Parathyroid adenoma (tissue), 2 donors: ENCODE measurements around the gene S100PBP.

Experiments used
- H2AFZ ChIP-seq: fragments of 300-600 bp; sonication (generic); one replicate; pipeline ENCODE4 v1.7.0; 2017; ENCODE audit warnings: antibody characterized with exemption, mild to moderate bottlenecking
- H3K27ac ChIP-seq: fragments of 300-600 bp; sonication (generic); one replicate; pipeline ENCODE4 v1.7.0; 2017
- H3K27me3 ChIP-seq: fragments of 300-600 bp; sonication (generic); one replicate; pipeline ENCODE4 v1.7.0; 2017; ENCODE audit warnings: low read length; ENCODE audit not compliant: control insufficient read depth, insufficient read depth
- H3K36me3 ChIP-seq: fragments of 300-600 bp; sonication (generic); one replicate; pipeline ENCODE4 v1.7.0; 2017; ENCODE audit warnings: low read length; ENCODE audit not compliant: control insufficient read depth, insufficient read depth
- H3K4me1 ChIP-seq: fragments of 300-600 bp; sonication (generic); one replicate; pipeline ENCODE4 v1.7.0; 2017; ENCODE audit warnings: control low read depth
- H3K4me2 ChIP-seq: fragments of 300-600 bp; sonication (generic); one replicate; pipeline ENCODE4 v1.7.0; 2017; ENCODE audit warnings: low read length
- H3K4me3 ChIP-seq: fragments of 300-600 bp; sonication (generic); one replicate; pipeline ENCODE4 v1.7.0; 2017; ENCODE audit warnings: low read depth, low read length
- H3K79me2 ChIP-seq: fragments of 300-600 bp; sonication (generic); one replicate; pipeline ENCODE4 v1.7.0; 2017; ENCODE audit warnings: control low read depth
- H3K9ac ChIP-seq: fragments of 300-600 bp; sonication (generic); one replicate; pipeline ENCODE4 v1.7.0; 2017; ENCODE audit warnings: mild to moderate bottlenecking
- H3K9me3 ChIP-seq: fragments of 300-600 bp; sonication (generic); one replicate; pipeline ENCODE4 v1.7.0; 2017; ENCODE audit warnings: low read length; ENCODE audit not compliant: control insufficient read depth
- TF ChIP-seq, protein P1 (sequence below): fragments of 300-600 bp; sonication (generic); IDR thresholded peaks from one replicate; pipeline ENCODE4 v1.7.0; 2017; ENCODE audit warnings: antibody characterized with exemption, mild to moderate bottlenecking
- donor health status: primary hyperparathyroidism.

S100PBP gene

DNA sequence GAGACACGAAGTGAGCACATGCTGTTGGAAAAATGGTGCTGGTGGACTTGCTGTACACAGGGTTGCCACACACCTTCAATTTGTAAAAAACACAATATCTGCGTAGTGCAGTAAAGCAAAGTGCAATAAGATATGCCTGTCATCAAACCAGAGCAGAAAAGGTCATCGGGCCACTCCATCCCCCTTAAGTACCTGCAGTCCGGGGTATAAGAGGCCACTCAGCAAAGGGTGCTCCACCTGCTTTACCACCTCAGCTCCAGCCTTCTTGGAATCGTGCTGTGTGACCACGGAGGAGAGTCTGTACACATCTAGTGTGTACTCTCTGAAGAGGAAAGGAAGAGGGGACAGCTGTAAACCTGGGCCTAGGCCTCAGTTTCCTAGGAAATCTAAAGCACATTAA lies 11.2 kb upstream of the S100PBP start:
- H3K36me3 ChIP-seq = no peaks in the 10 kb centered on the region
- no peak overlapping the region for H3K4me2 ChIP-seq

DNA sequence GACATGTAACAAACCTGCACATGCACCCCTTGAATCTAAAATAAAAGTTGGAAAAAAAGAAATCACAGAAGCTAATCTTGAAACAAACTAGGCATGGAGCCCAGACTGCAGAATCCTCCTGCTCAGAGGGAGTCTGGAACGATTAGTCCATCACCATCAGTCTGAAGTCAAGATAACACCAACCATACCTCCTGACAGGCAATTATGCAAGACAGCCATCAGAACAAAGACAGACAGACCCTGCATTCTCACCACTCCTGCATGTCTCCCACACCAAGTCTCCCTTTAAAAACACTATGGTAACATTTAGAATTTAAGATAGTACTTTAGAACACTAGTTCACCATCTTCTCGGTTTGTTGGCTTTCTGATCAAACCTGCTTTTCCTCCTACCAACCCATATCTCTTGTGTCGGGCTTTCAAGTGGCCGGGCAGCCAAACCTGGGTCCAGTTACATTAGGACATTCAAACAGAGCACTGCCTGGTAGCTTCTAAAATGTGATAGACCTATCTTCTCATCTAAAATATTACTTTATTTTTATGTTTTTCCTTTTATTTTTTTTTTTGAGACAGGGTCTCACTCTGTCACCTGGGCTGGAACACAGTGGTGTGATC lies 10.4 kb upstream of the S100PBP start:
- Histone ChIP-seq H2AFZ (no peak overlapping the region), H3K27me3 (no peaks in the 10 kb centered on the region), H3K79me2 (no peaks in the 10 kb centered on the region), H3K27ac (no peak overlapping the region), H3K4me3 (no peak overlapping the region), H3K4me2 (no peak overlapping the region), H3K36me3 (no peaks in the 10 kb centered on the region), H3K9ac (no peak overlapping the region), H3K9me3 (no peaks in the 10 kb centered on the region), H3K4me1 (no peaks in the 10 kb centered on the region)
- TF ChIP-seq, protein P1, sequence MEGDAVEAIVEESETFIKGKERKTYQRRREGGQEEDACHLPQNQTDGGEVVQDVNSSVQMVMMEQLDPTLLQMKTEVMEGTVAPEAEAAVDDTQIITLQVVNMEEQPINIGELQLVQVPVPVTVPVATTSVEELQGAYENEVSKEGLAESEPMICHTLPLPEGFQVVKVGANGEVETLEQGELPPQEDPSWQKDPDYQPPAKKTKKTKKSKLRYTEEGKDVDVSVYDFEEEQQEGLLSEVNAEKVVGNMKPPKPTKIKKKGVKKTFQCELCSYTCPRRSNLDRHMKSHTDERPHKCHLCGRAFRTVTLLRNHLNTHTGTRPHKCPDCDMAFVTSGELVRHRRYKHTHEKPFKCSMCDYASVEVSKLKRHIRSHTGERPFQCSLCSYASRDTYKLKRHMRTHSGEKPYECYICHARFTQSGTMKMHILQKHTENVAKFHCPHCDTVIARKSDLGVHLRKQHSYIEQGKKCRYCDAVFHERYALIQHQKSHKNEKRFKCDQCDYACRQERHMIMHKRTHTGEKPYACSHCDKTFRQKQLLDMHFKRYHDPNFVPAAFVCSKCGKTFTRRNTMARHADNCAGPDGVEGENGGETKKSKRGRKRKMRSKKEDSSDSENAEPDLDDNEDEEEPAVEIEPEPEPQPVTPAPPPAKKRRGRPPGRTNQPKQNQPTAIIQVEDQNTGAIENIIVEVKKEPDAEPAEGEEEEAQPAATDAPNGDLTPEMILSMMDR = no peak

More for the DNA sequence above, 11.2 kb upstream of the S100PBP start:
- Histone ChIP-seq H3K9me3 (no peaks in the 10 kb centered on the region), H3K9ac (no peak overlapping the region), H3K4me1 (no peaks in the 10 kb centered on the region), H3K27me3 (no peaks in the 10 kb centered on the region), H3K79me2 (no peaks in the 10 kb centered on the region), H2AFZ (no peak overlapping the region), H3K27ac (no peak overlapping the region), H3K4me3 (no peak overlapping the region)
- TF ChIP-seq, protein P1 = no peak

DNA sequence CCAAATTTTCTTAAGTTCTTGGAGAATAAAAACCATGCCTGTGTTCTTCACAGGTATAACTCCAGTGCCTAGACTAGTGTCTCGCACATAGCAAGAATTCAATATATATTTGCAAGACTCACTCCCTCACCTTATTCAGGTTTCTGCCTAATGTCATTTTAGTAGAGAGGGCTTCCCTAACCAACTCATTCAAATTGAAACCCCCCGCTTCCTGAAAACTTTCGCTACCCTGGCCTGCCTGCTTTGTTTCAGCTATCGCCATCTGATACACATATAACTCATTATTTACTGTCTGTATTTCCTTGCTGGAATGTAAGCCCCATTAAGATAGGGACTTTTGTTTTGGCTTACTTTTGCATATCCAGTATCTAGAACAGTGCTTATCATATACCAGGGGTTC lies 8.9 kb upstream of the S100PBP start:
- TF ChIP-seq, protein P1 = no peak
- no peak overlapping the region for H3K27ac ChIP-seq
- H3K79me2 ChIP-seq = no peaks in the 10 kb centered on the region
- no peak overlapping the region for H3K4me3 ChIP-seq
- no peak overlapping the region for H3K4me2 ChIP-seq
- H3K9ac ChIP-seq = no peak overlapping the region
- no peaks in the 10 kb centered on the region for H3K27me3 ChIP-seq
- H3K4me1 ChIP-seq = no peaks in the 10 kb centered on the region
- no peaks in the 10 kb centered on the region for H3K9me3 ChIP-seq
- H3K36me3 ChIP-seq = no peaks in the 10 kb centered on the region
- H2AFZ ChIP-seq = no peak overlapping the region

DNA sequence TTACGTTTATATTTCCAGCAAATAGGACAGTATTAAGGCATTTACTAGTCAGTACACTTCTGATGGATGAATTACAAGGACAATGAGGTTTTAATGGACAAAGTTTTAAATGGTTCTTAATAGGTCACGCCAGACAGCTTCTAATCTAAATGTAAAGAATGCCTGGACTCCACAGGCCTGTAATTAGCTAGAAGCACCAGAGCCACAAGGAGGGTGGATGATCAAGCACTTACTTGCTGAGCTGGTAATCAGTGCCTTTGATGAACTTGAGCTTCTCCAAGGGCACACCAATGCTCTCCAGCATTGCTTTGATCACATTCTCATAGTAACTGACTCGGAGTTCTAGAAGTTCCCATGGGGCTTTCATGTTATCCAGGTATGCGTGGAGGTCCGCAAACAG lies 7.1 kb upstream of the S100PBP start:
- H3K36me3 ChIP-seq = no peaks in the 10 kb centered on the region
- no peaks in the 10 kb centered on the region for H3K9me3 ChIP-seq

More for the DNA sequence above, 7.1 kb upstream of the S100PBP start:
- no peak overlapping the region for H3K9ac ChIP-seq
- H3K4me1 ChIP-seq = no peaks in the 10 kb centered on the region
- no peak overlapping the region for H3K27ac ChIP-seq
- no peak overlapping the region for H3K4me3 ChIP-seq
- H3K4me2 ChIP-seq = no peak overlapping the region
- no peaks in the 10 kb centered on the region for H3K79me2 ChIP-seq
- TF ChIP-seq, protein P1 = no peak
- H2AFZ ChIP-seq = no peak overlapping the region
- no peaks in the 10 kb centered on the region for H3K27me3 ChIP-seq
